NB4 (cell line): Measurements from ENCODE around the gene MAP1B.

Source experiments
- DNase-seq: peaks from one replicate; pipeline ENCODE4 v3.0.0; 2010; ENCODE audit warnings: low read depth
- H3K4me3 ChIP-seq: one replicate; pipeline ENCODE4 v1.5.1; 2011; ENCODE audit warnings: mild to moderate bottlenecking, low read depth, low read length, moderate library complexity
- MYC ChIP-seq: IDR thresholded peaks from 2 replicates; pipeline ENCODE4 v1.6.1; 2011; ENCODE audit warnings: low read depth, low read length
- POLR2A ChIP-seq: IDR thresholded peaks from 2 replicates; pipeline ENCODE4 v1.6.1; 2011; ENCODE audit warnings: mild to moderate bottlenecking; ENCODE audit not compliant: insufficient read length; ENCODE audit errors: extremely low read depth
- TF ChIP-seq, protein P1 (sequence below): IDR thresholded peaks from 2 replicates; pipeline ENCODE4 v1.6.1; 2011; ENCODE audit warnings: low read depth, low read length
- TF ChIP-seq, protein P2 (sequence below): IDR thresholded peaks from one replicate; pipeline ENCODE4 v1.5.1; 2012; ENCODE audit warnings: low read depth, low read length

MAP1B gene

DNA sequence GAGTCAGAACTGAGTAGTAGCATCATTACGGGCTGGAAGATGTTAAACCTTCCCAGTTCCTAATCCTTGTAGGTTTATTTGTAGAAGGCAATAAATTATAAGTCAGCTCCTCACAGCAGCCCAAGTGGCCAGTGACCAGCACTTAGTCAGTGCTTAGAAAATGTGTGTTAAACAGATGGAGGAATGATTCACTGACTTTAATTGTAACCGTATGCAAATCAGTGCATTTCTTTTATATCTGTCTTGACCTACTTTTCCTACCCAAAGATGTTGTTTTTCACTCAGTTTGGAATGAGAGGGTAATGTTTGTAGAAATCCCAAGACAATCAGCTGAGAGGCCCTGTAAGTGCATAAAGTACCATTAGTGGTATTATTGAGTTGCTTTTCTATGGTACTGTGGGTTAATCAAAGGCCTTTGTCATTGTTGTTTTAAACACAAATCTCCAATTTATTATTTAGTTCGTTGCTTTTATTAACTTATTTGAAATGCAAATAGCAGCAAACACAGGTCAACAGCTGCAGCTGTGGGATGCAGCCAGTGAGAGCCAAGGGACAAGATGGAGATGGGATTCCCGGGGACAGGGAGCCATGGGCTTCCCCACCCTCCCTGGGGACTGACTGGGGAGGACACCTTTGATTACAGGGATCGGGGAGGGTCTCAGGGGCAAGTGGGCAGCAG lies 49.8 kb downstream of the MAP1B start:
- TF ChIP-seq, protein P1, sequence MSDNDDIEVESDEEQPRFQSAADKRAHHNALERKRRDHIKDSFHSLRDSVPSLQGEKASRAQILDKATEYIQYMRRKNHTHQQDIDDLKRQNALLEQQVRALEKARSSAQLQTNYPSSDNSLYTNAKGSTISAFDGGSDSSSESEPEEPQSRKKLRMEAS, result no peak
- TF ChIP-seq, protein P2, sequence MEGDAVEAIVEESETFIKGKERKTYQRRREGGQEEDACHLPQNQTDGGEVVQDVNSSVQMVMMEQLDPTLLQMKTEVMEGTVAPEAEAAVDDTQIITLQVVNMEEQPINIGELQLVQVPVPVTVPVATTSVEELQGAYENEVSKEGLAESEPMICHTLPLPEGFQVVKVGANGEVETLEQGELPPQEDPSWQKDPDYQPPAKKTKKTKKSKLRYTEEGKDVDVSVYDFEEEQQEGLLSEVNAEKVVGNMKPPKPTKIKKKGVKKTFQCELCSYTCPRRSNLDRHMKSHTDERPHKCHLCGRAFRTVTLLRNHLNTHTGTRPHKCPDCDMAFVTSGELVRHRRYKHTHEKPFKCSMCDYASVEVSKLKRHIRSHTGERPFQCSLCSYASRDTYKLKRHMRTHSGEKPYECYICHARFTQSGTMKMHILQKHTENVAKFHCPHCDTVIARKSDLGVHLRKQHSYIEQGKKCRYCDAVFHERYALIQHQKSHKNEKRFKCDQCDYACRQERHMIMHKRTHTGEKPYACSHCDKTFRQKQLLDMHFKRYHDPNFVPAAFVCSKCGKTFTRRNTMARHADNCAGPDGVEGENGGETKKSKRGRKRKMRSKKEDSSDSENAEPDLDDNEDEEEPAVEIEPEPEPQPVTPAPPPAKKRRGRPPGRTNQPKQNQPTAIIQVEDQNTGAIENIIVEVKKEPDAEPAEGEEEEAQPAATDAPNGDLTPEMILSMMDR, result no peak
- TF ChIP-seq POLR2A (no peak), MYC (no peak)
- no peak for DNase-seq
- no peak overlapping the region for H3K4me3 ChIP-seq

DNA sequence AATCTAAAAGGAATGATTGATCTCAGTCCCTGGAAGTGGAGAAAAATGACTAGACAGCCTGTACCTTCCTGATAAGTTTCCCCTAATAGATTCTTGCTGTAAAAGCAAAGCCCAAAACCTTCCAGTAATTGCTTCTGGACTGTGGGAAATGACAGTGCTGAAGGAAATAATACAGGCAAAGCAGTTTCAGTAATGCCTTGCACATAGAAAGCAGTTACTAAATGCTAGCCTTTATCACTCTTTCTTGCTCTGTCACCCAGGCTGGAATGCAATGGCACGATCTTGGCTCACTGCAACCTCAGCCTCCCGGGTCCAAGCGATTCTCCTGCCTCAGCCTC lies 50.3 kb downstream of the MAP1B start:
- H3K4me3 ChIP-seq, result no peak overlapping the region
- TF ChIP-seq, protein P1, result no peak
- TF ChIP-seq, protein P2, result no peak
- TF ChIP-seq MYC (no peak), POLR2A (no peak)
- DNase-seq, result no peak

DNA sequence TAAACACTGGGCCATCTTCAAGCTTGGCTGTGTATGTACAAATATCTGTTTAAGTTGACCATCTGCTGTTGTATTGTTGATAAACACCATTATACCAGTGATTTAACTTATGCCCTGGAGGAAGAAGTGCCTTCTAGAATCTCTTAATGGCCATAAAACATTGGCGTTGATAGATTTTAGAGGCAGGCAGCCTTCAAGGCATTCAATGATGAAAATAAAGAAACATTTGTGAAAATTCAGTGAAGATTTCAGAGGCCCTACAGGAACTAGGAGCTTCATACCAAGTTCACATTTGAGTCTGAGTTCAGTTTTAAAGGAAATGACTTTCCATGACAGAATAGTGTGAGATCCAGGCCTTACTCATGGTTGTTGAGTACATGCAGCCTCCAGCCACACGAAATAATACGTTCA lies 52.2 kb downstream of the MAP1B start:
- no peak for DNase-seq
- TF ChIP-seq, protein P1, result no peak
- TF ChIP-seq, protein P2, result no peak
- TF ChIP-seq POLR2A, result no peak
- no peak for TF ChIP-seq MYC
- H3K4me3 ChIP-seq, result no peak overlapping the region

DNA sequence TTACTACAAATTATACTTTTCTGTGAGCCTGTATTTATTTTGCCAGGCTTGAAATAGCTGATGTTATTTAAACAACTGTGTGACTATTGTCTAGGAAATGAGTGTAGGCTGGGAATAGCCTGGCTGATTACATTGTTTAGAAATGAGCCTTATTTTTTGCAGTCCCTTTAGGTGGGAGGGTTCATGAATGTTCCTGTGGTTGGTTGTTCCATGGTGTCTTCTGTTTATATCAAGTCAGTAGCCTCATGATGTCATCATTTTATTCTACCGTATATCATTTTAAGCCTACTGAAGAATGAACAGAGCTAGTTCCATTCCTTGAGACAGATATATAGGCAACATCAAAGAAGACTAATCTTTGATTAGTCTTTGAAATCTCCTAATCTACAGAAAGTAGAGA lies 53.1 kb downstream of the MAP1B start:
- DNase-seq, result no peak
- TF ChIP-seq MYC (no peak), POLR2A (no peak)
- TF ChIP-seq, protein P2, result no peak
- TF ChIP-seq, protein P1, result no peak
- no peak overlapping the region for H3K4me3 ChIP-seq

DNA sequence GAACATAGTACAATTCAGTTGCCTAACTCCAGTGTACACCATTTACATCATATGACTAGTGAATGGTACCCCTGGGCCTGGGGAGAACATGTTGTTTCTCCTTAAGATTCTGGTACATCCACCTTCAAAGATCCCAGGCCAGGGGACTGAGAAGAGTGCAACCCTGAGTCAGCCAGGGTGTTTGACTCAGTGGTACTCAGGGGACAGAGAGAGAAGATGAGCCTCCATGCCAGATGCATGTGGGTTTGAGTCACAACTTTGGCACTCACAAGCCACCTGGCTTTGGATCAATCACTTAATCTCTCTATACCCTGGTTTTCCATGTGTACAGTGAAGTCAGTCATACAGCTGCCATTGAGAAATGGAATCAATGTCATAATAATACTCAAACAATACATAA lies 53.7 kb downstream of the MAP1B start:
- no peak for TF ChIP-seq MYC
- TF ChIP-seq, protein P2, result no peak
- TF ChIP-seq, protein P1, result no peak
- no peak for TF ChIP-seq POLR2A
- DNase-seq, result no peak
- H3K4me3 ChIP-seq, result no peak overlapping the region

DNA sequence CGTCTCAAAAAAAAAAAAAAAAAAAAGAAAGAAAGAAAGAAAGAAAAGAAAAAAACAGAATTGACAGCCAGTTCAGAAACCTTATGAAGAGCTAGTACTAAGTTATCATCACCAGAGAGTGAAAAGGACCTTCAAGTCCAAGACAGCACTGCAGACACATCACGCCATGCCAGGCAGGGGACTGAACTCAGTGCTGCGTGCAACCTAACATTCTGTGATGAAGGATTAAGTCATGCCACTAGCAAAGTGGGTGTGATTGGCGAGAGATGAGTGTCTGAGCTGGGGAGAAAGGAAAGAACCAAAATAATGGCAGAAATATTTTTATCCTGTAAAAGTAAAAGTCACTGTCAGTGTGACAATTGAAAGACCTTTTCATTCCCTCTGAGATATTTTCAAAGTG lies 54.7 kb downstream of the MAP1B start:
- no peak overlapping the region for H3K4me3 ChIP-seq
- TF ChIP-seq, protein P2, result no peak
- TF ChIP-seq MYC (no peak), POLR2A (no peak)
- TF ChIP-seq, protein P1, result no peak
- DNase-seq, result no peak
